ENCODE data around the gene KAT7.

KAT7 gene

DNA sequence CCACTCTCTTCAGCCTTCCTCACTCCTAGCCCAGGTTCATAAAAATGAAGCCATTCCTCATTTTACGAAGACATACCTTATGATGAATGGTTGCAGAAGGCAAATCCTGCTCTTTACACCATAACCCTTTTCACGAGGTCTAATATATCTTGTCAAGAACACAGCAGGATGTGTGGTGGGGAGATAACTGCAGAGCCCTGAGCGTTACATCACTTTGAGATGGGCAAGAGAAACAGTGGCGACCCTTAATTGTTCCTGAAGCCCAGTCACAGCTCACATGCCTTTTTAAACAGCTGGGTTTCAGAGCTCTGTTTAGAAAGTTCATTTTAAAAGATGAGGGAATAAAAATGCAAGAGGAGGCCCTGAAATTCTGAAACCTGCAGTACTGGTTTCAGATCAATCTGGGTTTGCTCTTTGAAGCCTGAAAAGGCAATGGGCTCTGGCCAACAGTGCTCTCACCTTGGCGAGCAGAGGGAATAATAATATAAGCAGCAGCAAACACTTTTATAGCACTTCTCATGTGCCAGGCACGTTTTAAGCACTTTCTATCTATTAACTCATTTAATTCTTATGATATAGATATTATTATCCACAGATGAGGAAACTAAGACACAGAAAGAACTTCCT lies 27.4 kb upstream of the KAT7 start:
- peak; percentile 59 for DNase-seq (ENCODE audit: low spot score)

DNA sequence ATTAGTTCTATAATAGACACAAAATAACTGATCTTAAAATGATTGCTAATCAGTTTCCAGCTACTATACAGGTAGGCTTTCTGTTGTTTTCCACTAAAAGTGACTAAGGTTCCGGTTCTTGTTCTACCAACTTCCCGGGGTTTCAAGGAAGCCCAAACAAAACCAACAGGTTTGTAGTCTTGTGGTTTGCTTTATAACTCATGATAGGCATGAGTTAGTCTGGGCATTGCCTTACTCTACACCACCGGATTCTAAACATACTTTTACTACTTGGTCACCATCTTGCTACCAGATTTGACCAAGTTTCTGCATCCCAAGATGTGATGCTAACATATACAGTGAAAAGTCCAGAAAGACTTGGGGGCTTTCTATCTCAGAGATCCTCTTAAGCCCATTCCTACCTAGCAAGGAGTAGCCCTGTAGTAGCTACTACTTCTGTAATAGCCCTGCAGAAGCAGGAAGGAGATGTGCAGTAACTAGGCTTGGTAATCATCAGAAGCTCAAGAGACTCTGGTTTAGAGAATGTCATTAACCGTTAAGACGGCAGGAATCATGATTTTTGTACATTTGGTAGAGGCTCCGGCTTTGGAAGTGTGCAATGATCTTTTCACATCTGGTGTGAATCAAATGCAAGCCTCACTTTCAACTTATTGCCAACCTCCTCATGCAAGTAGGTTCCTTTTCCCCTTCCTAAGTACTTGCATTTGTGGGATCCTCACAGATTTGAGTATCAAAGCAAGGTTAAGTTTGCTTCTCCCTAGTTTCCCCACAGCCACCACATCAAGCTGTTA lies 26.1 kb upstream of the KAT7 start:
- DNase-seq (ENCODE audit: low spot score), result peak; percentile 59

DNA sequence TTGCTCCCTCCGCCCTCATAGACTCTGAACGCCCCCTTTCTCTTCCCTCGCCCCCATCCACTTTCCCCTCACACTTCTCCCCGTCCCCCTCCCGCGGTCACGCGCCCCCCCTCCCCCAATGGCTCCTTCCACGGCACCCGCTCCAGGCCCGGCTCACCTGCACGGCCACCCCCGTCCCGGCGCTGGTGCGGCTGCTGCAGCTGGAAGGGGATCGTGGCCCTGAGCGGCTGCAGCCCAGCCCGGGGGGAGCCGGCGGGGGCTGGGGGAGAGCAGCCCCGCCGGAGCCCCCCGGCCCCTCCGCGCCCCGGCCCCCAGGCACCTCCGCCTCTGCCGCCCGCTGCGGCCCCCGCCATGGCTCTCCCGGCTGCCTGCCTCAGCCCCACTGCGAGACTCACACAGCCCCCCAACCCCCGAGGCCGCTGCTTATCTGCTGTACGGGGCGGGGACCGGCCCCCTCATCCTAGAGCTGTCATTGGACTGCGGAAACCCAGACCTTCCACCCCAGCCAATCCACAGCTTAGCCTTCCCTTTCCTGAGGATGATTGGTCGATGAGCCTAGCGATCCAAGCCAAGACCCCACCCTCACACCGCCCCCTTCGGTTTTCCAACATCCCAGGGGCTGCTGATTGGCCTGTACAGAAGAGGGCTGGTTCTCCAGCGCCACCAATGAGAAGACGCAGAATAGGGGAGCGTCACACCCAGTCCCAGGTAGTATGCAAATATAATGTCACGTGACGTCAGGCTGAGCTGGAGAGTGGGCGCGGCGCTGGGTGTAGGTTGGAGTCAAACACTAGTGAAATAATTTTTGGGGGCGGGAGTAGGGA lies 24.5 kb upstream of the KAT7 start, which contains the start of gene FAM117A:
Gene FAM117A, minus strand, starts transcription at position 397 of the 824 bp plus-strand sequence. Its CDS starts 44 bp downstream, at position 353.
- peak; percentile 99 for DNase-seq (ENCODE audit: low spot score)

DNA sequence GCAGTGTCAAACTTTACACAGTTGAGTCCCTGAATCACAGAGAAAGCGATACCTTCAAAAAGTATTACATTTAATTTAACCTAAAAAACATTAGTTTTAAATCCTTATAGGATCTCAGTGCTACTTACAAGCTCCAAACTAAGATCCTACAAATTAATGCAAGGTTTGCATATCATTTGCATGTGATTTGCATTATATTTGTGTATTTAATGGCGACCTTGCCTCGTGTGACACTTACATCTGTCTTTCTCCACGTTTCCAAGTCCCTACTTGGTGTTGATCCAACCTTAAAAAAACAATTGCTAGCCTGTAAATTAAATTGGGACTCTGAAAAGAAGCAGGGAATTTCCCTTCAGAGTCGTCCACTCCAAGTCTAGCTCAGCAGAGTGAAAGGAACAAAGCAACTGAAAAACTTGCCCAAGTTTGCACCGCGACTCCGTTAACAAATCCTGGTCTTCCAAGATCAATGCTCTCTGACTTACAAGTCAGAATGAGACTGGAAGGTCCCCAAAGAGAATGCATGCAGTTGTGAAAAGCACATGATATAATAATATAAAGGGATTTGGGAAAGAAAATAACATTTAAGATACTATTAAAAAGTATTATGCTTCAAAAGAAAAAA lies 23.8 kb upstream of the KAT7 start:
- no peak for DNase-seq (ENCODE audit: low spot score)

DNA sequence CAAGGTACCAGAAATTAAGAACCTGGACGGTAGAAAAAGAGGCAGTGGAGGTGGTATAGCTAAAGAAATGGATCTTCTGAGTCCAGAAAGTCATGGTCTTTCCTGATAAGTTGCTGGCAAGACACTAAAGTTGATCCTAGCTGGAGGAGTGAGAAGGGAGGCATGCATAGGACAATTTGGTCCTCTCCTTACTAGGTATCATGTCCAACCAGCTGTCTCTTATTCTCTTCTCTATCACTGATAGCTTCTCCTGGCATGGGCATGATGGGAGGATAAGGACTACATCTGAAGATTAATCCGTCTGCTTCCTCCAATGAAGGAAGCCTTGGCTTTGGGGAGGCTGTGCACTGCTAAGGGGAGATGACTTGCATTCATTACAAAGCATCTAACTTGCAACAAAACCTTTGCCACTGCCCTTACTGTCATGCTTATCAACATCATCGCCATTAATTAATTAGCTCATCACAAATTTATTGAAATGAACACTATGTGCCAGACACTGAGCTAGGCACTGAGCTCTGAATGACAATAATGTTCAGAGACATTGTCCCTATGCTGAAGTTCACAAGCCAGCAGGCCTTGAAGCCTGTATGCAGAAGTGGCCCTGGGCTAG lies 21.5 kb upstream of the KAT7 start:
- peak; percentile 65 for DNase-seq (ENCODE audit: low spot score)

DNA sequence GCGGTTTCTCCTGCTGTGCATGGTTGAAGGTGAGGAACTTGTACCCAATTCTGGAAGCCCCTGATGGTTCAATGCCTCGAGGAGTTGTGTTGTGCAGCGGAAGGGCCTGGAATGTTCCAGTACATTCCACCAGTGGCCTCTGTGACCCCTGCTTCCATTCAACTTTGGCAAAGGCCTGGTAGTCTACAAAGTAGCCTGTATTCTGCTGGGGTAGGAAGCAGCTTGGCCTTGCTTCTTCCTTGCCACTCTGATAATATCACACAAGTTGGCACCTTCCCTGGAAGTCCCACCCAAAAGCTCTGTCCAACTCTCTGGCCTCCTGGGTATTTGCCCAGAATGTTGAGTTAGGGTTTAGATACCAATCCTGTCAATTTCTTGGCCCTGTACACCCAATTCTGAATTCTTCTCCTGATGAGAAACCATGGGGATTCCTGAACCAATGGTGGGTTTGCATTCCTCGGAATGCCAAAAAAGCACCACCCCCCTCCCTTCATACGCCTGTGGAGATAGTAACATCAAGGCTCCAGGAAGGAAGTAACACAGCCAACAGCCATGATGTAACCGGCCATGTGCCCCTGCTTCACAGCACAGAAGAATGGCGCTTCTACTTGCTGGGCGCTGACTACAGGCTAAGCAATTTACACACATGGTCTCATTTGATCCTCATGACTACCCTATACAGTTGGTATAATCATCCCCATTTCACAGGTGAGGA lies 12.8 kb upstream of the KAT7 start:
- DNase-seq (ENCODE audit: low spot score), result peak; percentile 70

DNA sequence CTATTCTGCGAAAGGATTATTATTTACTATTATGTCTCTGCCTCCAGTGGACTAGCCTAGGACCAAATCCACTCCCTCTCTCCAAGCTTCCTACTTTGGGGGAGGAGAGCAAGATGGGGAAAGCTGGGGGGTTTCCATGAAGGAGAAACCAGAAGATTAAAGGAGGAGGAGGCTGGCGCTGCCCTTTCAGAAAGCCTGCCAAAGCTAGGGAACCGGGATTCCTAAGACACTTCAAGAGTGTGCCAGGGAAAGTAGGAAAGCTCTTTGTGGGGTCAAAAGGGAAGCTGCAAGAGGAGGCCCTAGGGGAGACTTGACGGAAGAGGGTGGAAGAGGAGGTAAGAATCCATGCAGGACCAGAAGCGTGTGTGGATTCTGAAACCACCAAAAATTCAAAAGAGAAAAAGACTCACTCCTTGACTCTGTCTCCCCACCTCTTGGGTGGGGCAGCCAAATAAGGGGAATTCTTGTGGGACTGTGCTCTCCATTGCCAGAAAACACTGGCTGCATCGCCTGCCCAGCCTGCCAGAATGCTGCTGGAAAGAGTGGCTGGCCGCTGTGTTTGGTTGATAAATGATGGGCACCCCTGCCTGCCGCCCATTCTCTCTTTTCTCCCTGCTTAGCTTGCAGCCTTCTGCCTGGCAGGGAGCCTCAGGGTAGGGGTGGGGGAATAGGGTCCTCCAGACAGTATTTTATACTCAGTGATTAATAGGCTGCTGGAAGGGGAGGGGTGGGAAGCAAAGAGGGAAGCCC lies 11.8 kb upstream of the KAT7 start:
- DNase-seq (ENCODE audit: low spot score), result peak; percentile 30

DNA sequence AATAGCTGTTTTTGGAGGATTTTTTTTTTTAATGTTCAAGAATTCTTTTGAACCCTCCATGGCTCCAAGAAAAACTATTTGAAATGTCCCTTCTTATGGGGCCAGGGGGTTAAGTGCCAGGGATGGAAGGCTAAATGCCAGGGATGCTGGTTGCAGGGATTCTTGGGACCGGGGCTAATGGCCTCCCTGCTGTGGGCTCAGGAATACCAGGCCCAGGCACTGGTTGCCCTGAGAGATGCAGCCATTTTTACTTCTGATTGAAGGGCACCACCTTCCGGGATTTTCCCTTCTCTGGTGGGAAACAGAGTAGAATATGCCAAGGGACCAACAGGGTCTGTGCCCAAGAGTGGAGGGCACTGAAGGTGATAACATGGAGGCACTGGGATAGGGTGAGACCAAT lies 10.9 kb upstream of the KAT7 start:
- peak; percentile 11 for DNase-seq (ENCODE audit: low spot score)

DNA sequence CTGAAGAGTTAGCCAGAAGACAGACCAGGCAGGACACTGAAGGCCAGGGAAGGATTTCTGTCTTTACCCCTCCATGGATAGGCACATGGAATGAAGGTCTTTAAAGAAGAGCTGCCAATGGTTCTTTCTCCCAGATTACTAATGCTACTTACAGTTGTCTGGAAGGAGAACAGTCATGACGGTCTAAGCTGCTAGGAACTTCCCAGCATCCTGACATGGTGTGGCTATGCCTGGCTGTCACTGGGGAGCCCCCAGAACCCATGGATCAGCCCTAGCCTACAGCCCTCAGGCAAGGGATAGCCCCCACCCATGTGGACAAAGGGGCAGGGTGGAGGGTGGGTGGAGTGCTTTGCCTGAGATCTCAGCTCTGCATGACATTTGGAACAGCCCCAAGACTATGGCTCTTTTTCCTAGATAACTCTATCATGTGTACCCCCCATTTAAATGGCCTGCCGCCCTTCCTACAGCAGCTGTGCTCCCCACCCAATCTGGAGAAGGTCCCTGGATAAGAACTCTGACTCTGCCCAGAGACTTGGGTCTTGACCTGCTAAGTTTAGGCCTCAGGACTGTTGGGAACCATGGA lies 9.2 kb upstream of the KAT7 start:
- peak; percentile 76 for DNase-seq (ENCODE audit: low spot score)

DNA sequence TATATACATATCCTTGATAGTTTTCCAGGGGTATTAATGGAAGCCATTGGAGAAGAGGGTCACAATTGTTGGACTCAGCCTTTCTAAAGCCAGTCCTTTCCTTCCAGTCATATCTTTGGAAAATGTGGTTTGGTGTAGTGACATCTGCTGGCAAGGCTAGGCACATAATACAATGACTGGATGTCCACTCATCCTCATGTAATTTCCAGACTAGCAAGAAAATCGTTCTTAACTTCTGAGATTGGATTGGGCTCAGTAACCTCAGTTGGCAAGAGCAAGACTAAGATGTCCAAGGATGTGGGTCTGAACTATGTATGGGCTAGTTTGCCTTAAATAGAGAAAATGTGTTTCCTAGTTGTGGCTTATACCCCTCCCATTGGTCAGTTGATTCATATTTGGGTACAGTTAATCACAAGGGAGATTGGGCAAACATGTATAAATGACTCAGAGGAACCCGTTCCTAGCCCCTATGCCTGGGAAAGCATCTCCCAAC lies 8.7 kb upstream of the KAT7 start:
- peak; percentile 85 for DNase-seq (ENCODE audit: low spot score)

DNA sequence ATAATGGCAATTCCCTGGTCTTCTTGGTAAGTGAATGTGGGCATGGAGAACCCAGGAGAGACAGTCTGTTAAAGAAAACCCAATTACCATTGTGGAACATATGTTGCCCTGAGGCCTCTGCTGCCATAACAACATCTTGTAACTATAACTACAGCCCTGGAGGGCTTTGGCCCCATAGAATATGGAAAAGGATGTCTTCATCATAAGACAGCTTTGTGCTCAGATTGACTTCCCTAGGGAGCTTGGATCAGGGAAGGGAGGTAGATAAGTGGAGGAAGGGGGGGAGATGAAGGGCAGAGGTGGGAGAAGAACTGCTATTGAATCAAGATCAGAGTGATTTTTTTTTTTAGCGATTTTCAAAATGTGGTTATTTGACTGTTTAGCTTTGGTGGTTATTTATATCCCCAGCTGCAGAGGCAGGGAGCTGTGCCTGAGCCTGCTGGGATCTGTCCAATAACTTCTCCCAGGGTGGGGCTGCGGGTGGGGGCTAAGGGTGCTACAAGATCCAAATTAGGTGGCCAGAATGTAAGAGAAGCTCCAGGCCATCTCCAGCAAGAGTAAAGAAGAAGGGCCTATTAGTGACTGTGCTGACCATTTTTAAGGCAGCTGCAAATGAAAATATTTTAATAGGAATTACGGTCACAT lies 5.3 kb upstream of the KAT7 start:
- DNase-seq (ENCODE audit: low spot score), result peak; percentile 27

DNA sequence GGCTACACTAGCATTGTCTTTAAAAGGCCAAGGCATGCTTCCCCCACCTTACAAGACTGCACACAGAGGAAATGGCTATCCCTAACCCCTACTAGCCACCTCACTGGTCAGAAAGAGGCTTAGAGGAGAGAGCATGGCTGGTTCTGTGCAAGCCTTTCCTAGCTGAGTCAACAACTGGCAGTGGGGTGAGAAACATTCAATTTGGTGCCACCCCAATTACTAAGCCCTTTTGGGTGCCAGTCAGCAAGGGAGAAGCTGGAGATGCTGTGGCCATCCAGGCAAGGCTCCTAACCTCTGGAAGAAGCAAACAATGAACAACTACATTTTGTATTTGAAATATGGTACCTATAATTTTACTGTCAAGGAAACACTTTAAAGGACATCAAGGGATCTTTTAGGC lies 4.7 kb upstream of the KAT7 start:
- DNase-seq (ENCODE audit: low spot score), result peak; percentile 78

DNA sequence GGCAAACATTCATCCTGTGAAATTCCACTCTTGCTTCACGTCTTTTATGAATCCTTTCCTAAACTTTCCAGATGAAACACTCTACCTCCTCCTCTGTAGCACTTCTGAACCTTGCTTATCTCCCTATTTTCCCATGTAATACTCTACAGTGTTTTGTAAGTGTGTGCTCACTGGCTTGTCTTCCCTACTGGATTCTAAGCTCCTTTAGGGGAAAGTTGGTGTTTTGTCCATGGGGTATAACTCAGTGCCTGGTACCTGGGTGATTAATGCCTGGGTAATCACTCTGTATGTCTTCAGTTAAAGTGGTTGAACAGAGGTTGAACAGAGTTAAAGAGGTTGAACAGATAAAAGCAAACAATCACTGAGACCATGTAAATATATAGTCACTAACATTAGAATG lies 3.8 kb upstream of the KAT7 start:
- peak; percentile 41 for DNase-seq (ENCODE audit: low spot score)

DNA sequence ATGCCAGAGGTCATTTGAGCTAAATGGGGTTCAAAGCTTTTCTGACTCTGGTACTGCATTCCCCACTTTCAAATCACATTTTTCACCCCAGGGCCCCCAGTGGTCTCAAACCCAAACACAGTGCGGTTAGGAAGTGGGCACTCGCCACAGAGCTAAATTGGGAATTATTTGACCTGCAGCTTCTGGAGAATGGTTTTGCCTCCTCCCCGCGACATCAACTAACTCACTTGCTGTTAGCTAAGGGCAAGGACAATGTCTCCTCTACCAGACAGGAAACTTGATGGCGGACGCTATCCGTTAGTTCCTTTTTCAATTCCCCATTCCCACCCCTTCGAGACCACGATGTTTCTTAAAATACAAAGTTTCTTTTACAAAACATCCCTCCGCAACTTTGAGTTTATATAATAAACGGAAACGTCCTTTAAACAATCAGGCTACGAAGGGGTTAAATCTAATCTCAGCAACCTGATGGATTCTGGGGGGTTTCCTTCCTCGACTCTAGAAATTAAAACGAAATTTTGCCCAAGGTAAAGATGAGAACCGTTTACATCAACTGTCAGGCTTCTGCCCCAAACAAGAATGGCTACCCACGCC lies 500 bp upstream of the KAT7 start:
- DNase-seq (ENCODE audit: low spot score), result no peak

DNA sequence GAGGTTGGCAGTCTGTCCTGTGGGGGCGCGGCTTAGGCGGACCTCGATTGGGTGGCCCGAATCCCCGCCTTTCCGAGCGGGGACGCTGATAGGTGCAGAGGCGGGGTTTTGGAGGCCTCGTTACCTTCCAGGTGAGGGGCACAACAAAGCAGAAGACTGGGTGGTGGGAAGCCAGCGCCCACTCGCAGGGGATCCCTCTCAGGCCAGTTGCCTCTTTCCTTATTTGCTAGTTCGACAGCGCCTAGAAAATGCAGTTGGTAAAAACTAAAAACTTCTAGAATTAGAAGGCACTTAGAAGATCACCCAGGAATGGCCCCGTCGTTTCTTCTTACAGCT lies 730 bp downstream of the KAT7 start:
- DNase-seq (ENCODE audit: low spot score), result no peak

DNA sequence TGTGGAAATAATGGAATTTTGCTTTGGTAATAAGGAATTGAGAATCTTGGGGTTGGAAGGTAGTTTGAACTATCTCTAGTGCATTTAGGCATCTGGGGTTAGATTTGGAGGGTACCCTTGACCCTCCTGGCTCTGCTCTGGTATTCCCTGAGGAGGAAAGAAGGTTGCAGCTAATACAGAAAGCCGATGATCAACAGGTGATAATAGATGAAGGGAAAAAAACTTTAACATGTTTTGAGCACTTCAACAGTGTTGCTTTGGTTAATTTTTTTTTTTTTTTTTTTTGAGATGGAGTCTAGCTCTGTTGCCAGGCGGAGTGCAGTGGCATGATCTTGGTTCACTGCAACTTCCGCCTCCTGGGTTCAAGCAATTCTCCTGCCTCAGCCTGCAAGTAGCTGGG lies 4.8 kb downstream of the KAT7 start:
- no peak for DNase-seq (ENCODE audit: low spot score)

DNA sequence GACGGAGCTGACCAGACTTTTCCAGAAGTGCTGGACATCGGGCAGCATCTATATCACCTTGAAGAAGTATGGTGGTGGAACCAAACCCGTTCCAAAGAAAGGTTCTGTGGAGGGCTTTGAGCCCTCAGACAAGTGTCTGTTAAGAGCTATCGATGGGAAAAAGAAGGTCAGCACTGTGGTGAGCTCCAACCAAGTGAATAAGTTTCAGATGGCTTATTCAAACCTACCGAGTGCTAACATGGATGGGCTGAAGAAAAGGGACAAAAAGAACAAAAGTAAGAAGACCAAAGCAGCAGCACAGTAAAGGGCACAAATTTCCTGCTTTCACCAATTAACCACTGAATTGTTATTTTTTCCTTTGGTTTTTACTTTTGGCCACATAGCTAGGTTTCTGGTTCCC lies 6.9 kb downstream of the KAT7 start:
- DNase-seq (ENCODE audit: low spot score), result no peak

DNA sequence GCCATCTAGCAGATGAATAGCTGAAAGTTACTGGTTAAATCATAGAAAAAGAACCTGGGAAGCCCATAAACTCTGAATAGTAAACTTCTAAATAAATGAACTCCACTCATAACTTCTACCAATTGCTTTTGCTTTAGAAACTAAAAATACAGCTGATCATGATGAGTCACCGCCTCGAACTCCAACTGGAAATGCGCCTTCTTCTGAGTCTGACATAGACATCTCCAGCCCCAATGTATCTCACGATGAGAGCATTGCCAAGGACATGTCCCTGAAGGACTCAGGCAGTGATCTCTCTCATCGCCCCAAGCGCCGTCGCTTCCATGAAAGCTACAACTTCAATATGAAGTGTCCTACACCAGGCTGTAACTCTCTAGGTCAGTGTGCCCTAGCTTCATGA lies 9.7 kb downstream of the KAT7 start:
- no peak for DNase-seq (ENCODE audit: low spot score)

DNA sequence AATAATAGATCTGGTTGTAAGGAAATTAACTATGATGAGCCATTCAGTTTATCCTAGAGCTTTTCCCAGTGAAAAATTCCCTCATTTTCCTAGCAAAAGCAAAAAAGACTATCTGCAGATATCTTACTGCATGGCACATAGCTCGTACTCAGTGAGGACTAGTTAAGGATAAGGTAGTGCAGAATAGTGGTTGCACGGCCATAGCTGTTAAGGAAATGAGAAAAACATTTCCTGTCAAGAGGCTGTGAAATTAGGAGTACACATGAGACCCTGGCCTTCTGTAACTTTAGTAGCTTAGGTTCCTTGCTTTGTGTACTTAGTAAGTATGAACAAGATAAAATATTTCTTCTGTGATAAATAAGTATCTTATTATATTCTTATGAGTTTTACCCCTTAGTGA lies 10.3 kb downstream of the KAT7 start:
- no peak for DNase-seq (ENCODE audit: low spot score)

All from hematopoietic multipotent progenitor cell treated with erythropoietin and hydrocortisone succinate and interleukin-3 and kit ligand, for 17 days (in vitro differentiated cells).